GM04504 (cell line): ENCODE measurements around the gene AVPR1A.

Experiments used
- DNase-seq: peaks from one replicate; pipeline ENCODE4 v3.0.0-alpha.2; 2012; ENCODE audit warnings: low read depth

The AVPR1A gene

GRCh38 chr12:63095369-63095980 is 55.5 kb downstream of the AVPR1A start:
- no peak for DNase-seq

DNA sequence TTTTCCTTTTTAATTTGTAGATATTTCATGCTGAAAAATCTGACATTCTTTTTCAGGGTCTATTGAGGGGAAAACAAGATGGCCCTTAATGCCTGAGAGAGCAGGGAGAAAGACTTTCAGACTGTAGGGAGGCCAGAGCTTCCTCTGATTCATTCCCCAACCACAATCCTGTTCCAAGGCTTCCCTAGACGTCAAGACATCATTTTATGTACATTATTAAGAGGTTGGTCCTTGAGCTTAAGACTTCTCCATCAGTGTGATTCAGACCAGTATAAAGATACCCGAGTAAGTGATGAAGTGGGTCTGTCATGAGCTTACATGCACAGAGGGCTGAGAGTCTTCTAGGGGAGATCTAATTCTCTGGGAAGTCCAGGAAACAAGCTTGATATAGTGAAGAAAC is 57.3 kb downstream of the AVPR1A start:
- DNase-seq = no peak

- no peak for DNase-seq
Measured at GRCh38 chr12:63093084-63093483, 57.9 kb downstream of the AVPR1A start.
